ENCODE data around the gene USP43. TPM values are rescaled to one million over a fixed set of nuclear protein-coding genes. Genes with fewer than 3 reads are reported as not detected.

The USP43 gene
- polyA plus RNA-seq, 1 donor from 2014 or later, result 0.53 TPM

DNA sequence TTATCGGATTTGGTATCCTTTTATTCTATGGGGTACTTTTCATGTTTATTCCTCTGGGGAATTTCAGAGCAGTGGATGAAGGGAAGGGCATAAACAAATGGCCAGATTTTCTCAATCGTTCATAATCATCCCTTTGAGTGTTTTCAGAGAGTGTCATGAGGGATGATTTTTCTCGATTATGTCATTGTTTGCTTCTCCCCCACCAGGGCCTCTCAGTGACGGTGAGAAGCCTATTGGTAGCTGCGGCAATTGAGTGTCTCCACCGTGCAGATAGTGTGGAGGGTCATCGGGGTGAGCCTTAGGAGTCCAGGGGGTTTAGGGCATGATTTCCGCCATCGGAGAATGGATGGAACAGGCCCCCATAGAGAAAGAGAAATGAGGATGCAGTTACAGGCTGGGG is 57.2 kb downstream of the USP43 start:
- H3K4me3 ChIP-seq (ENCODE audit: low read length), result no peak overlapping the region
- H3K79me2 ChIP-seq (replicated peaks; ENCODE audit: insufficient read depth, low read length), result no peaks in the 10 kb centered on the region
- no peak overlapping the region for H3K27ac ChIP-seq (ENCODE audit: low read length)
- no peaks in the 10 kb centered on the region for H3F3A ChIP-seq (ENCODE audit: insufficient read depth, low read length, poor library complexity, severe bottlenecking)
- H3K36me3 ChIP-seq (ENCODE audit: insufficient read depth, low read length), result no peaks in the 10 kb centered on the region
- TF ChIP-seq EP300 (conservative IDR thresholded peaks at IDR 0.05; ENCODE audit: poor library complexity, severe bottlenecking), result no peak
- TF ChIP-seq, protein P1, sequence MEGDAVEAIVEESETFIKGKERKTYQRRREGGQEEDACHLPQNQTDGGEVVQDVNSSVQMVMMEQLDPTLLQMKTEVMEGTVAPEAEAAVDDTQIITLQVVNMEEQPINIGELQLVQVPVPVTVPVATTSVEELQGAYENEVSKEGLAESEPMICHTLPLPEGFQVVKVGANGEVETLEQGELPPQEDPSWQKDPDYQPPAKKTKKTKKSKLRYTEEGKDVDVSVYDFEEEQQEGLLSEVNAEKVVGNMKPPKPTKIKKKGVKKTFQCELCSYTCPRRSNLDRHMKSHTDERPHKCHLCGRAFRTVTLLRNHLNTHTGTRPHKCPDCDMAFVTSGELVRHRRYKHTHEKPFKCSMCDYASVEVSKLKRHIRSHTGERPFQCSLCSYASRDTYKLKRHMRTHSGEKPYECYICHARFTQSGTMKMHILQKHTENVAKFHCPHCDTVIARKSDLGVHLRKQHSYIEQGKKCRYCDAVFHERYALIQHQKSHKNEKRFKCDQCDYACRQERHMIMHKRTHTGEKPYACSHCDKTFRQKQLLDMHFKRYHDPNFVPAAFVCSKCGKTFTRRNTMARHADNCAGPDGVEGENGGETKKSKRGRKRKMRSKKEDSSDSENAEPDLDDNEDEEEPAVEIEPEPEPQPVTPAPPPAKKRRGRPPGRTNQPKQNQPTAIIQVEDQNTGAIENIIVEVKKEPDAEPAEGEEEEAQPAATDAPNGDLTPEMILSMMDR (IDR thresholded peaks at IDR 0.05; ENCODE audit: poor library complexity, severe bottlenecking), result no peak
- TF ChIP-seq RAD21 (conservative IDR thresholded peaks at IDR 0.05), result no peak
- no peak for TF ChIP-seq EZH2 (IDR thresholded peaks at IDR 0.05; ENCODE audit: borderline replicate concordance, insufficient read depth, low read length, poor library complexity, severe bottlenecking)
- TF ChIP-seq SMC3 (conservative IDR thresholded peaks at IDR 0.05; ENCODE audit: poor library complexity), result no peak
- TF ChIP-seq POLR2AphosphoS5 (IDR thresholded peaks at IDR 0.05), result no peak
- TF ChIP-seq MXI1 (conservative IDR thresholded peaks at IDR 0.05; ENCODE audit: poor library complexity, severe bottlenecking), result no peak
- no peak for TF ChIP-seq TAF1 (IDR thresholded peaks at IDR 0.05; ENCODE audit: low read depth)
- H2AFZ ChIP-seq (ENCODE audit: low read depth, low read length), result no peak overlapping the region
- no peak overlapping the region for H3K9ac ChIP-seq (ENCODE audit: low read length)
- H3K27me3 ChIP-seq (ENCODE audit: insufficient read depth, low read depth, low read length), result no peaks in the 10 kb centered on the region
- no peaks in the 10 kb centered on the region for H3K9me3 ChIP-seq (ENCODE audit: low read length)
- no peak overlapping the region for H3K4me2 ChIP-seq (ENCODE audit: low read length)
- no peaks in the 10 kb centered on the region for H4K20me1 ChIP-seq (ENCODE audit: insufficient read depth)
- H3K9me2 ChIP-seq (ENCODE audit: insufficient read depth, low read length), result no peaks in the 10 kb centered on the region

DNA sequence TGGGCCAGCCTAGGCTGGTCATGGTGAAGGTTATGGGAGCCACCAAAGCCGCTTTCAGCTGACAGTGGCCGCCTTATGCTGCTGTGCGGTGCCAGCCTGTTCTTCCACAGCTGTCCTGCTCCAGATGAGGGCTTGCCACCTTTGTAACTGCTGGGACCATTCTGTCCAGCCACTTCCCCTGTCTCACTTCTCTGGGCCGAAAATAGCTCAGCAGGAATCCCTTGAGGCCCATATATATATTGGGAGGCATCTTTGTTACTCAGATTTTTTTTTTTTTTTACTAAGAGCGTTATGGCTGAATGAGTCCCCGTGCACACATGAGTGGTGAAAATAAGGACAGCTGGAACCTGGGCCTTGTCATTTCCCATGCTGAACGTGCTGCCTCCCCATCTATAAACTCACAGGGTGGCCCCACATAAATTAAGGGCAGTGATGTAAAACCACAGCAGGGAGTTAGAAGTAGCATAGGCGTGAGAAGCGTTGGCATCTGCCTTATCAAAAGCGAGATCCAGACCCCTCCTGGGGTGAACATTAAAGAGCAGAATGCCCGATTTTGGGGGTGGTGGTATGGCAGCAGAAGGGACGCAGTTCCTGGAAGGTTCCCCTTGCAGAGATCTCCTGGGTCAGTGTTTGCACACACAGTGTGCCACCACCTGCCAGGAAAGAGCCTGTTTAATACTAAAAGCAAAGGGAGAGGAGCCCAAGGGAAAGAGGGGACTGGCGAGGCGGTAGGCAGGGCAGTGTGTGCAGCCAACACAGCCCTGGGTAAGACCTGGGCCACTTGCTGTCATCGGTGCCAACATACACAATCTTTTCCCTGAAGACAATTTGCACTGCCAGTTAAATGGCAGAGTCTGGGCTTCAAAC is 57.8 kb downstream of the USP43 start:
- Histone ChIP-seq H4K20me1 (ENCODE audit: insufficient read depth) (no peaks in the 10 kb centered on the region), H3K4me3 (ENCODE audit: low read length) (no peak overlapping the region), H3K79me2 (replicated peaks; ENCODE audit: insufficient read depth, low read length) (no peaks in the 10 kb centered on the region), H3K36me3 (ENCODE audit: insufficient read depth, low read length) (no peaks in the 10 kb centered on the region), H3F3A (ENCODE audit: insufficient read depth, low read length, poor library complexity, severe bottlenecking) (no peaks in the 10 kb centered on the region), H3K9me2 (ENCODE audit: insufficient read depth, low read length) (no peaks in the 10 kb centered on the region), H2AFZ (ENCODE audit: low read depth, low read length) (no peak overlapping the region), H3K9ac (ENCODE audit: low read length) (no peak overlapping the region), H3K9me3 (ENCODE audit: low read length) (peaks cover 3% of the 10 kb centered on the region), H3K27me3 (ENCODE audit: insufficient read depth, low read depth, low read length) (no peaks in the 10 kb centered on the region), H3K27ac (ENCODE audit: low read length) (no peak overlapping the region), H3K4me2 (ENCODE audit: low read length) (no peak overlapping the region)
- TF ChIP-seq EP300 (conservative IDR thresholded peaks at IDR 0.05; ENCODE audit: poor library complexity, severe bottlenecking), result no peak
- TF ChIP-seq EZH2 (IDR thresholded peaks at IDR 0.05; ENCODE audit: borderline replicate concordance, insufficient read depth, low read length, poor library complexity, severe bottlenecking), result no peak
- TF ChIP-seq, protein P2, sequence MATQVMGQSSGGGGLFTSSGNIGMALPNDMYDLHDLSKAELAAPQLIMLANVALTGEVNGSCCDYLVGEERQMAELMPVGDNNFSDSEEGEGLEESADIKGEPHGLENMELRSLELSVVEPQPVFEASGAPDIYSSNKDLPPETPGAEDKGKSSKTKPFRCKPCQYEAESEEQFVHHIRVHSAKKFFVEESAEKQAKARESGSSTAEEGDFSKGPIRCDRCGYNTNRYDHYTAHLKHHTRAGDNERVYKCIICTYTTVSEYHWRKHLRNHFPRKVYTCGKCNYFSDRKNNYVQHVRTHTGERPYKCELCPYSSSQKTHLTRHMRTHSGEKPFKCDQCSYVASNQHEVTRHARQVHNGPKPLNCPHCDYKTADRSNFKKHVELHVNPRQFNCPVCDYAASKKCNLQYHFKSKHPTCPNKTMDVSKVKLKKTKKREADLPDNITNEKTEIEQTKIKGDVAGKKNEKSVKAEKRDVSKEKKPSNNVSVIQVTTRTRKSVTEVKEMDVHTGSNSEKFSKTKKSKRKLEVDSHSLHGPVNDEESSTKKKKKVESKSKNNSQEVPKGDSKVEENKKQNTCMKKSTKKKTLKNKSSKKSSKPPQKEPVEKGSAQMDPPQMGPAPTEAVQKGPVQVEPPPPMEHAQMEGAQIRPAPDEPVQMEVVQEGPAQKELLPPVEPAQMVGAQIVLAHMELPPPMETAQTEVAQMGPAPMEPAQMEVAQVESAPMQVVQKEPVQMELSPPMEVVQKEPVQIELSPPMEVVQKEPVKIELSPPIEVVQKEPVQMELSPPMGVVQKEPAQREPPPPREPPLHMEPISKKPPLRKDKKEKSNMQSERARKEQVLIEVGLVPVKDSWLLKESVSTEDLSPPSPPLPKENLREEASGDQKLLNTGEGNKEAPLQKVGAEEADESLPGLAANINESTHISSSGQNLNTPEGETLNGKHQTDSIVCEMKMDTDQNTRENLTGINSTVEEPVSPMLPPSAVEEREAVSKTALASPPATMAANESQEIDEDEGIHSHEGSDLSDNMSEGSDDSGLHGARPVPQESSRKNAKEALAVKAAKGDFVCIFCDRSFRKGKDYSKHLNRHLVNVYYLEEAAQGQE (IDR thresholded peaks at IDR 0.05; ENCODE audit: borderline replicate concordance), result no peak
- TF ChIP-seq, protein P1 (IDR thresholded peaks at IDR 0.05; ENCODE audit: poor library complexity, severe bottlenecking), result no peak
- no peak for TF ChIP-seq TAF1 (IDR thresholded peaks at IDR 0.05; ENCODE audit: low read depth)
- TF ChIP-seq SMC3 (conservative IDR thresholded peaks at IDR 0.05; ENCODE audit: poor library complexity), result no peak
- TF ChIP-seq RAD21 (conservative IDR thresholded peaks at IDR 0.05), result no peak
- TF ChIP-seq POLR2AphosphoS5 (IDR thresholded peaks at IDR 0.05), result no peak
- no peak for TF ChIP-seq MXI1 (conservative IDR thresholded peaks at IDR 0.05; ENCODE audit: poor library complexity, severe bottlenecking)
